HepG2 (cell line): ENCODE measurements around the gene FN1. TPM values are rescaled to one million over a fixed set of nuclear protein-coding genes. Genes with fewer than 3 reads are reported as not detected.

ENCODE experiments used
- CEBPG ChIP-seq: IDR thresholded peaks from 2 replicates; pipeline ENCODE4 v1.6.1; 2016
- HNF4G ChIP-seq, 2 experiments: sonication (generic) in 1 of 2; formaldehyde crosslinking in 1 of 2; IDR thresholded peaks; 2 replicates each; pipeline versions ENCODE4 v1.4.0 to v1.6.1; 2011 to 2020; ENCODE audit warnings: borderline replicate concordance in 2 of 2, low read depth in 2 of 2, mild to moderate bottlenecking in 2 of 2, low read length in 1 of 2, missing genetic modification reagents in 1 of 2, moderate library complexity in 1 of 2
- HOXA9 ChIP-seq: sonication (generic); formaldehyde crosslinking; IDR thresholded peaks from 2 replicates; pipeline ENCODE4 v1.8.1; 2022; ENCODE audit warnings: missing genetic modification reagents, mild to moderate bottlenecking, moderate library complexity, borderline replicate concordance
- MLXIP ChIP-seq: sonication (generic); formaldehyde crosslinking; IDR thresholded peaks from 2 replicates; pipeline ENCODE4 v1.9.0; 2021; ENCODE audit warnings: missing genetic modification reagents, borderline replicate concordance
- SOX6 ChIP-seq, 2 experiments: fragments of 450-650 bp in 1 of 2; sonication (generic) in 1 of 2; formaldehyde crosslinking in 1 of 2; IDR thresholded peaks; 2 replicates each; pipeline versions ENCODE4 v1.4.0 to v1.6.1; 2017 to 2020; ENCODE audit warnings: antibody characterized with exemption in 1 of 2, mild to moderate bottlenecking in 1 of 2, missing genetic modification reagents in 1 of 2
- TCF7L2 ChIP-seq: IDR thresholded peaks from 2 replicates; pipeline ENCODE4 v1.6.1; 2011; ENCODE audit warnings: mild to moderate bottlenecking, low read depth, low read length, moderate library complexity
- ZFP36L1 ChIP-seq: sonication (generic); formaldehyde crosslinking; IDR thresholded peaks from 2 replicates; pipeline ENCODE4 v1.8.0; 2022; ENCODE audit warnings: mild to moderate bottlenecking, missing genetic modification reagents, moderate library complexity
- ZNF564 ChIP-seq: sonication (generic); formaldehyde crosslinking; IDR thresholded peaks from 2 replicates; pipeline ENCODE4 v1.8.1; 2023; ENCODE audit warnings: mild to moderate bottlenecking, missing genetic modification reagents
- ZNF704 ChIP-seq: sonication (generic); formaldehyde crosslinking; IDR thresholded peaks from 2 replicates; pipeline ENCODE4 v1.8.1; 2023; ENCODE audit warnings: mild to moderate bottlenecking, inconsistent platforms, moderate library complexity, missing genetic modification reagents, borderline replicate concordance
- polyA plus RNA-seq, 8 experiments: library from polyadenylated mRNA; depleted of rRNA in 3 of 8; stranded (reverse) in 7 of 8; unstranded in 1 of 8; fragments of >200 nt; fragmentation: Illumina TruSeq in 4 of 8; extraction: Trizol in 4 of 8; gene quantifications; 2 replicates each; pipeline versions ENCODE4 v1.2.1 to v1.2.3, GENCODE V29; 2011 to 2016; ENCODE audit warnings: low read depth in 4 of 8, missing spikeins in 1 of 8, mixed read lengths in 1 of 8; ENCODE audit not compliant: insufficient read depth in 1 of 8
- total RNA-seq, 5 experiments: library from RNA; depleted of rRNA; stranded (reverse); fragments of >200 nt; fragmentation: Illumina TruSeq; extraction: Trizol; gene quantifications; 2 replicates each; pipeline ENCODE4 v1.2.3, GENCODE V29; 2016; ENCODE audit warnings: low read depth in 1 of 5
- TF ChIP-seq, protein P1 (sequence below): sonication (generic); formaldehyde crosslinking; IDR thresholded peaks from 2 replicates; pipeline ENCODE4 v1.4.0; 2020; ENCODE audit warnings: missing genetic modification reagents
- TF ChIP-seq, protein P2 (sequence below): sonication (generic); formaldehyde crosslinking; IDR thresholded peaks from 2 replicates; pipeline ENCODE4 v1.5.0; 2020; ENCODE audit warnings: mild to moderate bottlenecking, missing genetic modification reagents

Gene FN1
- total and polyA plus RNA-seq, 2 of the 13 experiments (the other 11 are each of a cell fraction or from before 2014, with no cell fraction given) = 1,847 to 6,471 TPM

GRCh38 chr2:215435870-215436704 lies at the start of gene FN1 (continued):
- TF ChIP-seq SOX6 (IDR thresholded peaks at IDR 0.05) (no peak), SOX6 (CRISPR knock-in tag; IDR thresholded peaks at IDR 0.05) (peak; percentile 61), HNF4G (IDR thresholded peaks at IDR 0.05; ENCODE audit: borderline replicate concordance, low read depth, low read length) (no peak), HNF4G (CRISPR knock-in tag; IDR thresholded peaks at IDR 0.05; ENCODE audit: borderline replicate concordance, low read depth) (0 out of 2 replicates have a peak, but pooled peaks have one; percentile 12), ZFP36L1 (CRISPR knock-in tag) (0 out of 2 replicates have a peak, but pooled peaks have one; percentile 37), ZNF564 (CRISPR knock-in tag) (peak; percentile 80), ZNF704 (CRISPR knock-in tag) (peak; percentile 15; the same call in 1 of the 2 replicates), MLXIP (CRISPR knock-in tag) (peak; percentile 26; the same call in 1 of the 2 replicates), TCF7L2 (no peak), HOXA9 (0 out of 2 replicates have a peak, but pooled peaks have one; percentile 85), CEBPG (peak; percentile 81)
- TF ChIP-seq, protein P1, sequence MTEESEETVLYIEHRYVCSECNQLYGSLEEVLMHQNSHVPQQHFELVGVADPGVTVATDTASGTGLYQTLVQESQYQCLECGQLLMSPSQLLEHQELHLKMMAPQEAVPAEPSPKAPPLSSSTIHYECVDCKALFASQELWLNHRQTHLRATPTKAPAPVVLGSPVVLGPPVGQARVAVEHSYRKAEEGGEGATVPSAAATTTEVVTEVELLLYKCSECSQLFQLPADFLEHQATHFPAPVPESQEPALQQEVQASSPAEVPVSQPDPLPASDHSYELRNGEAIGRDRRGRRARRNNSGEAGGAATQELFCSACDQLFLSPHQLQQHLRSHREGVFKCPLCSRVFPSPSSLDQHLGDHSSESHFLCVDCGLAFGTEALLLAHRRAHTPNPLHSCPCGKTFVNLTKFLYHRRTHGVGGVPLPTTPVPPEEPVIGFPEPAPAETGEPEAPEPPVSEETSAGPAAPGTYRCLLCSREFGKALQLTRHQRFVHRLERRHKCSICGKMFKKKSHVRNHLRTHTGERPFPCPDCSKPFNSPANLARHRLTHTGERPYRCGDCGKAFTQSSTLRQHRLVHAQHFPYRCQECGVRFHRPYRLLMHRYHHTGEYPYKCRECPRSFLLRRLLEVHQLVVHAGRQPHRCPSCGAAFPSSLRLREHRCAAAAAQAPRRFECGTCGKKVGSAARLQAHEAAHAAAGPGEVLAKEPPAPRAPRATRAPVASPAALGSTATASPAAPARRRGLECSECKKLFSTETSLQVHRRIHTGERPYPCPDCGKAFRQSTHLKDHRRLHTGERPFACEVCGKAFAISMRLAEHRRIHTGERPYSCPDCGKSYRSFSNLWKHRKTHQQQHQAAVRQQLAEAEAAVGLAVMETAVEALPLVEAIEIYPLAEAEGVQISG = peak; percentile 59
- TF ChIP-seq, protein P2, sequence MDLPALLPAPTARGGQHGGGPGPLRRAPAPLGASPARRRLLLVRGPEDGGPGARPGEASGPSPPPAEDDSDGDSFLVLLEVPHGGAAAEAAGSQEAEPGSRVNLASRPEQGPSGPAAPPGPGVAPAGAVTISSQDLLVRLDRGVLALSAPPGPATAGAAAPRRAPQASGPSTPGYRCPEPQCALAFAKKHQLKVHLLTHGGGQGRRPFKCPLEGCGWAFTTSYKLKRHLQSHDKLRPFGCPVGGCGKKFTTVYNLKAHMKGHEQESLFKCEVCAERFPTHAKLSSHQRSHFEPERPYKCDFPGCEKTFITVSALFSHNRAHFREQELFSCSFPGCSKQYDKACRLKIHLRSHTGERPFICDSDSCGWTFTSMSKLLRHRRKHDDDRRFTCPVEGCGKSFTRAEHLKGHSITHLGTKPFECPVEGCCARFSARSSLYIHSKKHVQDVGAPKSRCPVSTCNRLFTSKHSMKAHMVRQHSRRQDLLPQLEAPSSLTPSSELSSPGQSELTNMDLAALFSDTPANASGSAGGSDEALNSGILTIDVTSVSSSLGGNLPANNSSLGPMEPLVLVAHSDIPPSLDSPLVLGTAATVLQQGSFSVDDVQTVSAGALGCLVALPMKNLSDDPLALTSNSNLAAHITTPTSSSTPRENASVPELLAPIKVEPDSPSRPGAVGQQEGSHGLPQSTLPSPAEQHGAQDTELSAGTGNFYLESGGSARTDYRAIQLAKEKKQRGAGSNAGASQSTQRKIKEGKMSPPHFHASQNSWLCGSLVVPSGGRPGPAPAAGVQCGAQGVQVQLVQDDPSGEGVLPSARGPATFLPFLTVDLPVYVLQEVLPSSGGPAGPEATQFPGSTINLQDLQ (CRISPR knock-in tag) = peak; percentile 34; the same call in 1 of the 2 replicates
